ENCODE measurements around the gene ABCC1. TPM values are rescaled to one million over a fixed set of nuclear protein-coding genes. Genes with fewer than 3 reads are reported as not detected.
"Not testable (repeated sequence)": the region's sequence is repeated elsewhere in the genome, so short reads cannot be mapped to it uniquely, and the experiment has no call there.

The ABCC1 gene
- total and polyA plus RNA-seq, 2 donors, result 11.6 to 18.1 TPM

- no peak for DNase-seq (ENCODE audit: low read depth in 6 of 9, low spot score in 9 of 9)
- Histone ChIP-seq H3K27ac (ENCODE audit: low read depth in 1 of 2, low read length in 1 of 2) (no peak overlapping the region), H3K4me3 (ENCODE audit: low read length in 2 of 2) (no peak overlapping the region), H3K4me1 (ENCODE audit: control insufficient read depth in 2 of 2, insufficient read depth in 2 of 2, low read length in 2 of 2) (no peaks in the 10 kb centered on the region), H3K9me3 (ENCODE audit: control insufficient read depth in 2 of 2, insufficient read depth in 1 of 2, low read length in 1 of 2) (no peaks in the 10 kb centered on the region), H3K36me3 (ENCODE audit: control insufficient read depth in 2 of 2, insufficient read depth in 2 of 2, low read length in 1 of 2) (no peaks in the 10 kb centered on the region), H3K27me3 (ENCODE audit: control insufficient read depth in 2 of 2, insufficient read depth in 1 of 2, low read length in 1 of 2) (no peaks in the 10 kb centered on the region)
- 74% methylated on average over 4 of the region's 4 CpGs for WGBS
These were observed 235.7 kb downstream of the ABCC1 start for GRCh38 chr16:16185095-16185494.

GRCh38 chr16:16186820-16187219, 237.4 kb downstream of the ABCC1 start:
- Histone ChIP-seq H3K27ac (ENCODE audit: low read depth in 1 of 2, low read length in 1 of 2) (no peak overlapping the region), H3K27me3 (ENCODE audit: control insufficient read depth in 2 of 2, insufficient read depth in 1 of 2, low read length in 1 of 2) (no peaks in the 10 kb centered on the region), H3K4me3 (ENCODE audit: low read length in 2 of 2) (no peak overlapping the region), H3K9me3 (ENCODE audit: control insufficient read depth in 2 of 2, insufficient read depth in 1 of 2, low read length in 1 of 2) (no peaks in the 10 kb centered on the region), H3K36me3 (ENCODE audit: control insufficient read depth in 2 of 2, insufficient read depth in 2 of 2, low read length in 1 of 2) (no peaks in the 10 kb centered on the region), H3K4me1 (ENCODE audit: control insufficient read depth in 2 of 2, insufficient read depth in 2 of 2, low read length in 2 of 2) (no peaks in the 10 kb centered on the region)
- no peak for DNase-seq (ENCODE audit: low read depth in 6 of 9, low spot score in 9 of 9)
- 97% methylated on average over 11 of the region's 11 CpGs for WGBS

GRCh38 chr16:16188827-16189226, 239.4 kb downstream of the ABCC1 start:
- 95% methylated on average over 13 of the region's 13 CpGs for WGBS
- Histone ChIP-seq H3K36me3 (ENCODE audit: control insufficient read depth in 2 of 2, insufficient read depth in 2 of 2, low read length in 1 of 2) (no peaks in the 10 kb centered on the region), H3K27me3 (ENCODE audit: control insufficient read depth in 2 of 2, insufficient read depth in 1 of 2, low read length in 1 of 2) (no peaks in the 10 kb centered on the region), H3K9me3 (ENCODE audit: control insufficient read depth in 2 of 2, insufficient read depth in 1 of 2, low read length in 1 of 2) (no peaks in the 10 kb centered on the region), H3K4me3 (ENCODE audit: low read length in 2 of 2) (no peak overlapping the region), H3K27ac (ENCODE audit: low read depth in 1 of 2, low read length in 1 of 2) (no peak overlapping the region), H3K4me1 (ENCODE audit: control insufficient read depth in 2 of 2, insufficient read depth in 2 of 2, low read length in 2 of 2) (no peaks in the 10 kb centered on the region)
- DNase-seq (ENCODE audit: low read depth in 6 of 9, low spot score in 9 of 9), result no peak

- Histone ChIP-seq H3K9me3 (ENCODE audit: control insufficient read depth in 2 of 2, insufficient read depth in 1 of 2, low read length in 1 of 2) (no peaks in the 10 kb centered on the region), H3K4me3 (ENCODE audit: low read length in 2 of 2) (no peak overlapping the region), H3K4me1 (ENCODE audit: control insufficient read depth in 2 of 2, insufficient read depth in 2 of 2, low read length in 2 of 2) (no peaks in the 10 kb centered on the region), H3K36me3 (ENCODE audit: control insufficient read depth in 2 of 2, insufficient read depth in 2 of 2, low read length in 1 of 2) (no peaks in the 10 kb centered on the region), H3K27me3 (ENCODE audit: control insufficient read depth in 2 of 2, insufficient read depth in 1 of 2, low read length in 1 of 2) (no peaks in the 10 kb centered on the region), H3K27ac (ENCODE audit: low read depth in 1 of 2, low read length in 1 of 2) (no peak overlapping the region)
- 86% methylated on average over 8 of the region's 8 CpGs for WGBS
- no peak for DNase-seq (ENCODE audit: low read depth in 6 of 9, low spot score in 9 of 9)
These were observed 240.4 kb downstream of the ABCC1 start for GRCh38 chr16:16189842-16190241.

GRCh38 chr16:16190546-16190945, 241.1 kb downstream of the ABCC1 start:
- Histone ChIP-seq H3K27ac (ENCODE audit: low read depth in 1 of 2, low read length in 1 of 2) (no peak overlapping the region), H3K4me3 (ENCODE audit: low read length in 2 of 2) (no peak overlapping the region), H3K27me3 (ENCODE audit: control insufficient read depth in 2 of 2, insufficient read depth in 1 of 2, low read length in 1 of 2) (no peaks in the 10 kb centered on the region), H3K9me3 (ENCODE audit: control insufficient read depth in 2 of 2, insufficient read depth in 1 of 2, low read length in 1 of 2) (no peaks in the 10 kb centered on the region), H3K4me1 (ENCODE audit: control insufficient read depth in 2 of 2, insufficient read depth in 2 of 2, low read length in 2 of 2) (no peaks in the 10 kb centered on the region), H3K36me3 (ENCODE audit: control insufficient read depth in 2 of 2, insufficient read depth in 2 of 2, low read length in 1 of 2) (no peaks in the 10 kb centered on the region)
- WGBS, result 93% methylated on average over 5 of the region's 5 CpGs
- no peak for DNase-seq (ENCODE audit: low read depth in 6 of 9, low spot score in 9 of 9)

GRCh38 chr16:16190966-16191365, 241.6 kb downstream of the ABCC1 start:
- not testable (repeated sequence) for H3K4me1 ChIP-seq (ENCODE audit: control insufficient read depth in 2 of 2, insufficient read depth in 2 of 2, low read length in 2 of 2); H3K4me3 ChIP-seq (ENCODE audit: low read length in 2 of 2); H3K27ac ChIP-seq (ENCODE audit: low read depth in 1 of 2, low read length in 1 of 2); H3K27me3 ChIP-seq (ENCODE audit: control insufficient read depth in 2 of 2, insufficient read depth in 1 of 2, low read length in 1 of 2); DNase-seq (ENCODE audit: low read depth in 6 of 9, low spot score in 9 of 9); H3K36me3 ChIP-seq (ENCODE audit: control insufficient read depth in 2 of 2, insufficient read depth in 2 of 2, low read length in 1 of 2); H3K9me3 ChIP-seq (ENCODE audit: control insufficient read depth in 2 of 2, insufficient read depth in 1 of 2, low read length in 1 of 2)
- WGBS, result 98% methylated on average over 12 of the region's 12 CpGs

GRCh38 chr16:16191493-16192167, 242.2 kb downstream of the ABCC1 start:
- no peaks in the 10 kb centered on the region for H3K4me1 ChIP-seq (ENCODE audit: control insufficient read depth in 2 of 2, insufficient read depth in 2 of 2, low read length in 2 of 2)
- no peaks in the 10 kb centered on the region for H3K36me3 ChIP-seq (ENCODE audit: control insufficient read depth in 2 of 2, insufficient read depth in 2 of 2, low read length in 1 of 2)
- H3K9me3 ChIP-seq (ENCODE audit: control insufficient read depth in 2 of 2, insufficient read depth in 1 of 2, low read length in 1 of 2), result no peaks in the 10 kb centered on the region
- DNase-seq (ENCODE audit: low read depth in 6 of 9, low spot score in 9 of 9), result no peak
- H3K27me3 ChIP-seq (ENCODE audit: control insufficient read depth in 2 of 2, insufficient read depth in 1 of 2, low read length in 1 of 2), result no peaks in the 10 kb centered on the region
- 87% methylated on average over 7 of the region's 8 CpGs for WGBS
- H3K4me3 ChIP-seq (ENCODE audit: low read length in 2 of 2), result no peak overlapping the region
- no peak overlapping the region for H3K27ac ChIP-seq (ENCODE audit: low read depth in 1 of 2, low read length in 1 of 2)

Other genes with a start within 250 kb of the ABCC1 start
- 1.1 TPM for gene MYH11, start 92.6 kb upstream of the ABCC1 start, total RNA-seq
- 26.6 TPM for gene MYH11, start 92.6 kb upstream of the ABCC1 start, polyA plus RNA-seq
- 32.1 TPM for gene CEP20, start 61.0 kb upstream of the ABCC1 start, total RNA-seq
- 34.0 TPM for gene CEP20, start 61.0 kb upstream of the ABCC1 start, polyA plus RNA-seq